T-helper 2 cell (primary cell): ENCODE measurements around the gene LCP1.

Experiments
- DNase-seq, 5 experiments: peaks; one replicate each; pipeline versions ENCODE4 v3.0.0 to v3.0.0-alpha.2; 2012 to 2022

The LCP1 gene

GRCh38 chr13:46158983-46159382, 23.0 kb downstream of the LCP1 start:
- DNase-seq, result no peak

DNA sequence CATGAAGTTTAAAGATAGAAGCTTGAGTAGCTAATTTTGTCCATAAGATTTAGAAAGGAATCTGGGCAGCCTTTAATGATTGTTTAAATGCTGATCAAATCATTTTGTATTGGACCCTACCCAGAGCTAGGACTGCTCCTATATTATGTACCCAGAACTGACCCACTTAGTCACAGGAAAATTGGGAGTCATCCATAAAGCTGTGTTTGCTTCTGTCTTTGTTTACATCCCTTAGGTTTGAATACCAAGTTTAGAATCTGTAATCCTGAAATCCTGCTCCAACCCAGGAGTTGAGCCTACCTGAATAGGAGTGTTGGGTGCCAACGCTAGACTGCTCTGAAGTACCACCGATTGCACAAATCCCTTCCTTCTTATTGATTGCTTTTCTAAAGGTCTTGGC, 23.8 kb downstream of the LCP1 start:
- no peak for DNase-seq

GRCh38 chr13:46154136-46154801, 27.7 kb downstream of the LCP1 start:
- DNase-seq, result no peak

- no peak for DNase-seq
These were observed 29.2 kb downstream of the LCP1 start for GRCh38 chr13:46152627-46153328.

GRCh38 chr13:46150134-46150693, 31.8 kb downstream of the LCP1 start:
- no peak for DNase-seq

DNA sequence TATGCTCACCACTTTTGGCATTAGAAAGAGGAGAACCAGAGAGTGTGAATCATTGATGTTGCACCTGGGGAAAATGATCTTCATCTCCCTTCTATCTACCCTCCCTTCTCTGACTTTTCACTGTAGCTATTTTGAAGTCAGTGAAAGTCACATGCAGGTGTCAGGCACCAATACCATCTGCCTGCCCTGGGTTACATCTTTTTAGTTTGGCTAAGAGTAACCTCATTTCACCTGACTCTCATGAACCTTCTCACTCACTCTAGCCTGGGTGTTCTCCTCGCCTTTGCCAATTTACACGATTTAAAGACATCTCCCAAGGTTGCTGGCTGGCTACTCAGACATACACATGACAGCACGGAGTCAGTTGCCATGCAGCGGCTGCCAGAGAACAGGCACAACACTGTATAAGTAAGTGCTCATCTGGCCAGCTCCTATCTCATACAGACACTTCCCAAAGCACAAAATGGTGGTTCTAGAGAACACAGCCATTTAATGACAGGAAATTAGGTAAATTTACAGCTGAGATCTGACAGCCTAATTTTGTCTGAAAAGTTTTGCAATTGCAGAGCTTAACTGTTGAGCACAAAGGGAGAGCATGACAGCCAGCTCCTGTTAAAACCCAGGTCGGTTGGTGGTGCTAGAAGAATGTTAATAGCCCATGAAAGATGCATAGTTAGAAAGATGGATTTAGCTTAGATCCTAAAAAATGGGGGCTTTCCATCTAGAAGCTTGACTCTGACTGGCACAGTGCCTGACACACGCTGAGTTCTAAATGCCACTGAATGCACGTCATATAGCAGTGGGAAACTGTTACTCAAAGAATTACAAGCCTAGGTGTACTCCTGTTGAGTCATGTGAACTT, 32.5 kb downstream of the LCP1 start:
- DNase-seq, result peak in 1 of 5 experiments; percentile 18

DNA sequence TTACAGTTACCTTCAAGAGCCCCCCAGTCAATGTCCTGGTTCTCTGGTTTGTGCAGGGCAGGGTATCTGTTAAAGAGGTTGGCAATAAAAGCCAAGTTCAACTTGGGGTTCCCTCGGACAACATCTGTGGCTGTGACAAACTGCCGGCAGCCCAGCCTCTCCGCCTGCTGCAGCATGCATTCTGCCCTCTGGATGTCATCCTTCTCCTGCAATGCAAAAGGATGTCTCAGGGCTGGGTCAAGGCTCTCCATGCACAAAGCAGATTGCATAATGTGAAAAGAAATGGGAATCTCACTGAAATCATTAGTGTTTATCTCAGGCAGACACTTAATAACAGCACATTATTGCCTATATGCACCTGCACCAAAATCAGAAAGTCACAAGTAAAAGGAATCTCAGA, 35.1 kb downstream of the LCP1 start:
- no peak for DNase-seq

- DNase-seq, result no peak
These were observed 36.0 kb downstream of the LCP1 start for GRCh38 chr13:46145950-46146349.

DNA sequence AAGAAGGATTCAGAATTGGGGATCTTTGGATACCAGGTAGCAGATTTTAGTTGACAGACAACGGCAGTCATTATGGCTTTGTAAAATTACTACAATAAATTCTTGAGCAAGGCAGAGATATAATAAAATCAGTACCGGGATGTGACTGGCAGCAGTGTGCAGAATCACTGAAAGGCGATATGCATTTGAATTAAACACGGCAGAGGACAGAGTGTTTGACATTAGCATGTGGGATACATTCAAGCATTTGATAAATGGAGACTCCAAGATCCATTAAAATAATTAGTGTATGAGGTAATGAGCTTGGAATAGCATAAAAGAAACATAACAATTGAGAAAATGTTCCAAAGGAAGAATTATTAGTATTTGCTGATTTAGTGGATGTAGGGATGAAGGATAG, 36.8 kb downstream of the LCP1 start:
- no peak for DNase-seq

GRCh38 chr13:46143184-46143701, 38.7 kb downstream of the LCP1 start:
- DNase-seq, result no peak

- no peak for DNase-seq
These were observed 39.2 kb downstream of the LCP1 start for GRCh38 chr13:46142776-46143175.

- DNase-seq, result no peak
These were observed 41.9 kb downstream of the LCP1 start for GRCh38 chr13:46140044-46140443.

GRCh38 chr13:46137627-46138317, 44.2 kb downstream of the LCP1 start:
- DNase-seq, result no peak

DNA sequence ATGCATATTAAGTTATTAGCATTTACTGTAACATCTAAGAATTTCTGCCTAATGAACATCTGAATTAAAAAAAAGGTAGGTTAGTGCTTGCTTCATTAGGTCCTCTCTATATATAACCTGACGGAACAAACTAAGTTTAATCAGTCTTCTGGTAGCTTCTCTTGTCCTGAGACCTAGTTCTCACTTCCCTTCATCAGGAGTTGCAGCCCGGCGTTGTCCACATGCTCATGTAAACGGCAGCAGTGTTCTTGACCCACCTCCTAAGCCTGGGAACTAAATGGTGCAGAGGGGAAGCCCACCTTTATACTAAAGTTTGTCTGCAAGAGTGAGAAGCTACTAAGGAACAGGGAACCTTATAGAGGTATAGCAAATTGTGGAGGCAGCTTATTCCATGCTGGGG, 45.3 kb downstream of the LCP1 start:
- no peak for DNase-seq

DNA sequence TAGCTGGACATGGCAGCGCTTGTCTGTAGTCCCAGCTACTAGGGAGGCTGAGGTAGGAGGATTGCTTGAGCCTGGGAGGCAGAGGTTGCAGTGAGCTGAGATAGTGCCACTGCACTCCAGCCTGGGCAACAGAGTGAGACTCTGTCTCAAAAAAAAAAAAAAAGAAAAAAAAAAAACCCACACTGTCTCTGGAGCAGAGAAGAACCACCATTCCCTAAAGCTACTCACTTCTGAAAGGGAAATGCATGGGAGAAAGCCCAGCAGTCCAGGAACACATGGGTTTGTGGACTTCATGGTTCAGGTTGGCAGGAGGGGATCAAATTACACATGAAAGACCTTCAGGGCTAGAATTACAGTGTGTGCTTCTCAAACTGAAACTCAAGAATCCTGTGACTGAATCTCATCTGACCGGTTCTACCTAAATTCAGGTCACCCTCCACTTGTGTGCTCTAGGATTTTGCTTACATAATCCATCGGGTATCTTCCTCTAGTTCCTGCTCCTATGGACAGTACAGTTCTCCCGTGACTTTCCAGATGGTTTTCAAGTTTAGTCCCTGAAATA, 46.9 kb downstream of the LCP1 start:
- DNase-seq, result no peak

DNA sequence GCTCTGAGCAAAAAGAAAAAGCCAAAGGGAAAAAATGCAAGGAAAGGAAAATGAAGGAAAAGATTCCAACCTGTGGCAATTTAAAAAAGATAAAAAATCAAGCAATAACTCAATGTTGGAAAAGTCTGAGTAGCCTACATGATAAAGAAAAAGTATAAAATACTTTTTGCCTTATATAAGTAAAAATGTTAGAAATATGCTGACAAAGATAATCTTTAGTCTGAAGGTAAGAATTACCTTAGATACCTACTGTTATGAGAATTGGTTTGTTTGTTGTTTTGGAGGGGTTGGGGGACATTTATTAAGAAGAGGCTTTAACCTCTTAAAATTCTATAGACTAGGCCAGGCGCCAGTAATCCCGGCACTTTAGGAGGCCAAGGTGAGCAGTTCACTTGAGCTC, 47.5 kb downstream of the LCP1 start:
- no peak for DNase-seq

- no peak for DNase-seq
These were observed 49.9 kb downstream of the LCP1 start for GRCh38 chr13:46132109-46132508.

- no peak for DNase-seq
These were observed 50.3 kb downstream of the LCP1 start for GRCh38 chr13:46131705-46132104.

- DNase-seq, result no peak
These were observed 51.9 kb downstream of the LCP1 start for GRCh38 chr13:46129955-46130618.

GRCh38 chr13:46129124-46129523, 52.9 kb downstream of the LCP1 start:
- no peak for DNase-seq

DNA sequence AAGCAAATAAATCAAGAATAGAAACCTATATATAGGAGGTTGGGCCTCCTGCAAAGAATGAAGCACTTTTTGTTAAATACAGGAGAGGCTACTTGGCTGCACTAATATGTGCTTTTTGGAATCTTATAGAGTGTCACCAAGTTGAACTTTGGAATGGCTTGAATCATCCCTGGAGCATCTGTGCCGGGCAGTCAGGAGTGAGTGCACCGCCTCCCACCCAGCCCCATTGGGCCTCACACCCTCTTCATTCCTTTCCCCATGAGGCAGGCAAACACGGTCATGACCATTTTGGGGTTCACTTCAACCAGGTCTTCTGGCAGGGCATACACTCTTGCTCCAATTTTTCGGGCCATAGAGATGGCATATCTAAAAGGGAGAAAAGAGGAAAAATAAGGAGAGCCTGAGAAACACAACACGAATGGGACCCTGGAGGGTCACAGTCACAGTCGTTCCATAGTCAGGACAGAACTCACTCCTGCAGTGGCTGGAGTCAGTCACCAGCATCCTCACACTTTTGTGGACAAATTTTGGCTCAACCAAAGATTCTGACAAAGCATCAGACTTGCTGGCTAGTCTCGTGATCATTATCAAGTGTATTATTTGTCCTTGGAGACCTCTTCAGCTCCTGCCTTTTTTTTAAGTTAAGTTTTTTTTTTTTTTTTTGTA, 54.5 kb downstream of the LCP1 start:
- DNase-seq, result no peak
